ENCODE data around the gene KIF18A.

Gene KIF18A

DNA sequence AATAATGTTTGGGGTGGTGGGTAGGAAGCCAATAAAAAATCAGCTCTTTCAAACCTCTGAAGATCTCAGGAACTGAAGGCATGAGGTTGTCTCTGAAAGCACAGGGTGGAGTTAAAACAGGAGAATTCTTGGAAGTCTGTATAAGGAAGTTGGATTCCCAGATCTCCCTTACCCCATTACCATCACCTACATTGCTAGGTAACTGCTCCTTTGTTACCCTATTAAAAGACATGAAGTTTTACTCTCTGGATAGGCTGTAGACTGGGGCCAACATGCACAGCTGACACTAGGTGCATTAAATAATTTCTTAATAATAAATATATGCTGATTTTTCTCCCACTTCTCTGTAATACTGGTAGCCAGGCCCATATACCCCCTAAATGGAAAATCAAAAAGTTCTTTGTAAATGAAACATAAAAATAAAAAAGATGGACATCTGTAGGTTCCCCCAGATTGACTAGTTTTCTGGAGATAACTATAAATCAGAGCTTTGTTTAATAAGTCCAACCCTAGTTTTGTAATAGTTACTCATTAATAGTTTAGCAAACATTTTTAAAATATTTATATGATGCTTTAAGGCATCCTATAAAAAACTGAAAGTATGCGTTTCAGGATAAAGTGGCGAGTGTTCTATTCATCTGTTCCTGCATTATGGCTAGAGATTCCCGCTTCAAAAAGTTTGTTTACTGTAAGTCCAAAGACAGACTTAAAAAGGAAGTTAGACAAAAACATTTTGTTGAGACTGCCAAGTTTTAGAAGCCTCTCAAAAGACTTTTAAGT, 63.8 kb downstream of the KIF18A start:
- DNase-seq (ENCODE audit: low read depth in 2 of 2), result no peak

DNA sequence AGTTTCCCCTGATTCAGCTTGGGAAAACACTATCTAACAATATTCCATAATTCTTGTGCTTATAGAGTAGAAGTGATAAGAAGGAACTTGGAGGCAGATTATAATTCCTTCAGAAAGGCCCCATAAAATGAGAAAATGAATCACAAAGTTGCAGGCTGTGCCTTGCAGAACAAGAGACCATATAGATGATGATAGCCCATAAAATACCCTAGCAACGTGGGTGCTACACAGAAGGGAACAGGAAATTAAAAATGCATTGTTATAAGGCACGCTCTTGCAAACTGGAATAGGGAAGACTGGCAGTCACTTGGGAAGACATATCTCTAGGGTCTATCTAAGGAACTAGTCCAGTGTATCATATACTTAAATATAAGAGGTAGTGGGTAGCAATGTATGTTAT, 67.6 kb downstream of the KIF18A start:
- no peak for DNase-seq (ENCODE audit: low read depth in 2 of 2)

DNA sequence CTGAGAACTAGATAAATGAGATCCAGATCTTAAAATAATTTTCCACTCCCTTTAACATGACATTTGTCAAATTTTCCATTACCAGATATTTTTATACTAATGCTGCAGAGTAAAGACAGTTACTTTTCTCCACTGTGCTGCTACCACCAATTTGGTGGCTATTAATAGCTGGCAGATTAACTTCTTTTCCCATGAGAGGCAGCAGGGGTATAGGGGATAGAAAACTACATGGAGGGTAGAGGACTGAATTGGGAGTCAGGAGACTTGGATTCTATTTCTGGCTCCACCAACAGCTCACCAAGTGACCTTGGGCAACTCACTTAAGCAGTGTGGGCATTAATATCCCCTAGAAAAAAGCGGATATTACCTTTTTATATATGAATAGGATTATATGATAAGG, 69.2 kb downstream of the KIF18A start:
- no peak for DNase-seq (ENCODE audit: low read depth in 2 of 2)

GRCh38 chr11:28026634-28027290, 81.2 kb downstream of the KIF18A start:
- no peak for DNase-seq (ENCODE audit: low read depth in 2 of 2)

- DNase-seq (ENCODE audit: low read depth in 2 of 2), result no peak
These were observed 90.1 kb downstream of the KIF18A start for GRCh38 chr11:28017816-28018215.

DNA sequence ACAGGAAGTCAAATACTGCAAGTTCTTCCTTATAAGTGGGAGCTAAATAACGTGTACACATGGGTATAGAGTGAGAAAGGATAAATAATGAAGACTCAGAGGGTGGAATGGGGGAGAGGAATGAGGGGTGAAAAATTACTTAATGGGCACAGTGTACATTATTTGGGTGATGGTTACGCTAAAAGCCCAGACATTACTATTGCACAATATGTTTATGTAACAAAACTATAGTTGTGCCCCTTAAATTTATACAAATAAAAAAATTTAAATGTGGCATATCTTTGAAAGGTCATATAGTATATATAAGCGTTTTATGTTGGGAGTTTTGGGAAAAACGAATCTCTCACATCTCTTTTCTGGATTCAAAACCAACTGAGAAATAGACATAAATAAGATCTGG, 96.1 kb downstream of the KIF18A start:
- no peak for DNase-seq (ENCODE audit: low read depth in 2 of 2)

DNA sequence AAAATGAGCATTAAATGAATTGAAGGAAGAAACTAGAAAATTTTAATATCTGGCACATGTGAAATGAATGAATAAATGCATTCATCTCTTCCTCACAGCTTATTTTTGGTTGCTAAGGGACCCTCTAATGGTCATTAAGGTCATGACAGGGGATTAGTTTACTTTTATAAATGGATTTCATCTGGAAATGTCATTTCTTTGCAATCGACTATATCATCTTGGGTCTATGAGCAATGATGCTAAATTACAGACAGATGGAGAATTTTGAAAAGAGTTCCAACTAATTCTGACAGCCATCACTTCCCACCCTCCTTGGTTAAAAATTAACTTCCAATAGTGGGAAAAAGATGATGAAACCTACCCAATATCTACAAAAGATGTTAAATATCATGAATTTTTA, 98.0 kb downstream of the KIF18A start:
- DNase-seq (ENCODE audit: low read depth in 2 of 2), result no peak

GRCh38 chr11:28009388-28009787, 98.6 kb downstream of the KIF18A start:
- no peak for DNase-seq (ENCODE audit: low read depth in 2 of 2)

DNA sequence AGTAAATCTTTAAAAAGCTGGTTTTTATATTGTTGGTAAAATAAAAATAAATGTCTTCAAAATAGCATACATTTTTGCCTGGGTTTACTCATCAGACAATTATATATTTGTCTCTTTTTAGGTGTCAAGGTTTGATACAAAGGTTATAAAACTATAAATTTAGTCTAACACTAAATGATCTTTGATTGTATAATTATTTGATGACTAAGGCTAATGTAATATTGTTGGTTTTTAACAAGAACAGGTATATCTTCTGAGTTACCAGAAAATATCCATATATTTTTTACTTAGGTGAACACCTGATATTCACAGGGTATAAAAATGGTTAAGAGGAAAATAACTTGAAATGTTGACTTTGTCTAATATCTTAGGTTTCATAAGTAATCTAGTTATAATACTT, 104.3 kb downstream of the KIF18A start:
- no peak for DNase-seq (ENCODE audit: low read depth in 2 of 2)

DNA sequence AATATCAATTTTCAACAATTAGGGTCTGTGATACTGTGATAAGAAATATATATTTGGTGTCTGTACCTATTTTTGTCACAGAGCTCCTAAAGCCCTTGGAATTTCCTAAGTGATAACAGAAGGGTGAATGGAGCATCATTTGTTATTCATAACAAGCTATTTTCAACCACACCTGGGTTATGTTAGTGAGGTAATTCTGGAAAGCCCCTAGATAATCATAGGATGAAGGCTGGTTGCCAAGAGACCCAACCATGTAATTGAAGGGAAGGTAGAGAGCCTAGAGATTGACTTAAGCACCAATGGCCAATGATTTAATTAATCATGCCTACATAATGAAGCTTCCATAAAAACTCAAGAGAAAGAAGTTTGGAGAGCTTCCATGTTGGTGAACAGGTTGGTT, 109.4 kb downstream of the KIF18A start:
- no peak for DNase-seq (ENCODE audit: low read depth in 2 of 2)

DNA sequence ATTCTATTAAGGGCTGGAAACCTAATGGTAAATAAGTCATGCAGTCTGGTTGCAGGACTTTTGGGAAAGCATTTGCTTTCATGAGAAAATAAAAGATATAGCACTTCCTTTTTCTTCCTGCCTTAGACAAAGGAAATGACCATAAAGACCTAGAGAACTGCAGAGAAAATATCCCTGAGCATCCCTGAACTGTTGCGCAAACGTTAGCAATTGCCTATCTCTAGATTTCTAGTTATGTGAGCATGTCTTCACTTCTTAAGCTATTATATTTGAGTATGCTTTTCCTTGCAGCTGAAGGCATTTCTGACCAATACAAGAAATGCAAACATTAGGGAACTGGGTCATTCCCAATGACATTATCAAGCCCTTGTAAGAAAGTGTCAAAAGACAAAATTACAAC, 110.6 kb downstream of the KIF18A start:
- DNase-seq (ENCODE audit: low read depth in 2 of 2), result no peak

- DNase-seq (ENCODE audit: low read depth in 2 of 2), result no peak
These were observed 111.9 kb downstream of the KIF18A start for GRCh38 chr11:27996066-27996465.

- no peak for DNase-seq (ENCODE audit: low read depth in 2 of 2)
These were observed 112.9 kb downstream of the KIF18A start for GRCh38 chr11:27995083-27995482.

GRCh38 chr11:27991736-27992135, 116.2 kb downstream of the KIF18A start:
- DNase-seq (ENCODE audit: low read depth in 2 of 2), result no peak

GRCh38 chr11:27977527-27977926, 130.4 kb downstream of the KIF18A start:
- no peak for DNase-seq (ENCODE audit: low read depth in 2 of 2)

DNA sequence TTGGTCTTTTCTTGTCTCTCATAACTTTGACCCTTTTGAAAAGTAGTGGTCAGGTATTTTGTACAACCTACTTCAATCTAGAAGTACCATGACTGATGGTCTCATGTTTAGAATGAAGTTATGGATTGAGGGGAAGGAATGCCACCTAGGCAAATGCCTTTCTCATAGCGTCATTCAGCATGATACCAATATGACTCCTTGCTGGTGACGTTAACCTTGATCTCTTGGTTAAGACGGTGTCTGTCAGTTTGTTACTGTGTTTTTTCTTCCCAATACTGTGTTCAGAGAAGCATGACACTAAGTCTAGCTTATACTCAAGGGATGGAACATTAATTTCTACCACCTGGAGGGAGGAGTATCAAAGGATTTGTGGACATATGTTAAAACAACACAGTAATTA, 130.9 kb downstream of the KIF18A start:
- no peak for DNase-seq (ENCODE audit: low read depth in 2 of 2)

- DNase-seq (ENCODE audit: low read depth in 2 of 2), result no peak
These were observed 131.7 kb downstream of the KIF18A start for GRCh38 chr11:27976262-27976661.

GRCh38 chr11:27973851-27974536, 134.0 kb downstream of the KIF18A start:
- DNase-seq (ENCODE audit: low read depth in 2 of 2), result no peak

DNA sequence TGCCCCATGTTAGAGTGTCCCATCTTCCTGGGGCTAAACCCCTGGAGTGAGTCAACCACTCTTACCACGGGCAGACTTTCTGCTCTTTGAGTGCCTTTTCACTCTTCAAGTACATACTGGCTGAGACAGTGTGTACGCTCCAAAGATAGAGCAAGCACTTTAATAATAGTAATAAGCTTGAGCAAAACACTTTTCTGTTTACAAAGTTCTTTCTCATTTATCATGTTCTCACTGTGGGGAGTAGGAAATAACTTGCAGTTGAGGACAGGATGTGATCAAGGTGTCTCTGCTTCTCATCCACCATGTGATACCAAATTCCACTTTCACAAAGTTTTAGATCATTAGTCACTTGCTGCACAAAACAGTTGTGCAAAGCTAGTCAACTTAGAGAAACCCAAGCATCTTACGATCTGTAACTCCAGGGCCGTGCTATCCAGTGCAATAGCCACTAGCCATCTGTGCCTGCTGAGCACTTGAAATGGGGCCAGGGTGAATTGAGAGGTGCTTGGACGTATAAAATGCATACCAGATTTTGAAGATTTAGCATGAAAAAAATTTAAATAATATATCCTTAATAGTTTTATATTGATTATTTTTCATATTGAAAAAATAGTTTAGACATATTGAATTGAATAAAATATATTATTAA, 135.3 kb downstream of the KIF18A start:
- DNase-seq (ENCODE audit: low read depth in 2 of 2), result no peak

DNA sequence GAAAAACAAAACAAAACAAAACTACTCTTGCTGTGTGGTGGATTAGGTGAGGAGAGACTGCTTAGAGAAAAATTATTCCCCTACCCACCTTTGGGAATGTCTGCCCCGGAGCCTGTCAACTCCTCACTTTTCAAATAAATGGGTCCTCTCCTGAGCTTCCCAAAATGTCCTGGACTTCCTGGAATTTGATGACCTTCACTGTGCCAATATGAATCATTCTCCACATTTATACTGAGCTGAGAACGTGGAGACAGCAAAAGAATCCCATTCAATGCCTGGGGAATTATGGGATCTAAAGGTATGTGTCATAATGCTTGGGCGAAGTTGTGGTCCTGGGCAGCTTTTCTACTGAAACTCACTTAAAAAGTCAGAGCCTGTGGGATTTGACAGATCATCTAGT, 136.8 kb downstream of the KIF18A start:
- no peak for DNase-seq (ENCODE audit: low read depth in 2 of 2)
